ENCODE measurements around the gene SLC35F6. TPM values are rescaled to one million over a fixed set of nuclear protein-coding genes. Genes with fewer than 3 reads are reported as not detected.

The SLC35F6 gene
- total RNA-seq, 1 experiment from 2014 or later: 10.3 TPM

GRCh38 chr2:26764078-26764887, at the start of gene SLC35F6 (continued):
- no peak for TF ChIP-seq ZBTB21 (CRISPR knock-in tag; IDR thresholded peaks at IDR 0.05; ENCODE audit: borderline replicate concordance)
- TF ChIP-seq ZNF263 (CRISPR knock-in tag; IDR thresholded peaks at IDR 0.05; ENCODE audit: low read depth): no peak
- no peak for TF ChIP-seq TCF7 (CRISPR knock-in tag; IDR thresholded peaks at IDR 0.05; ENCODE audit: low read depth)
- TF ChIP-seq ELF4 (CRISPR knock-in tag; IDR thresholded peaks at IDR 0.05; ENCODE audit: low read depth): no peak
- no peak for TF ChIP-seq SOX15 (CRISPR knock-in tag; IDR thresholded peaks at IDR 0.05)
- TF ChIP-seq, protein P1, sequence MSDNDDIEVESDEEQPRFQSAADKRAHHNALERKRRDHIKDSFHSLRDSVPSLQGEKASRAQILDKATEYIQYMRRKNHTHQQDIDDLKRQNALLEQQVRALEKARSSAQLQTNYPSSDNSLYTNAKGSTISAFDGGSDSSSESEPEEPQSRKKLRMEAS (CRISPR knock-in tag; IDR thresholded peaks at IDR 0.05): peak; percentile 64
- no peak for TF ChIP-seq ZSCAN18 (CRISPR knock-in tag; IDR thresholded peaks at IDR 0.05)
- TF ChIP-seq MXD4 (CRISPR knock-in tag; IDR thresholded peaks at IDR 0.05; ENCODE audit: borderline replicate concordance): no peak
- TF ChIP-seq, protein P2, sequence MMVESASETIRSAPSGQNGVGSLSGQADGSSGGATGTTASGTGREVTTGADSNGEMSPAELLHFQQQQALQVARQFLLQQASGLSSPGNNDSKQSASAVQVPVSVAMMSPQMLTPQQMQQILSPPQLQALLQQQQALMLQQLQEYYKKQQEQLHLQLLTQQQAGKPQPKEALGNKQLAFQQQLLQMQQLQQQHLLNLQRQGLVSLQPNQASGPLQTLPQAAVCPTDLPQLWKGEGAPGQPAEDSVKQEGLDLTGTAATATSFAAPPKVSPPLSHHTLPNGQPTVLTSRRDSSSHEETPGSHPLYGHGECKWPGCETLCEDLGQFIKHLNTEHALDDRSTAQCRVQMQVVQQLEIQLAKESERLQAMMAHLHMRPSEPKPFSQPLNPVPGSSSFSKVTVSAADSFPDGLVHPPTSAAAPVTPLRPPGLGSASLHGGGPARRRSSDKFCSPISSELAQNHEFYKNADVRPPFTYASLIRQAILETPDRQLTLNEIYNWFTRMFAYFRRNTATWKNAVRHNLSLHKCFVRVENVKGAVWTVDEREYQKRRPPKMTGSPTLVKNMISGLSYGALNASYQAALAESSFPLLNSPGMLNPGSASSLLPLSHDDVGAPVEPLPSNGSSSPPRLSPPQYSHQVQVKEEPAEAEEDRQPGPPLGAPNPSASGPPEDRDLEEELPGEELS (CRISPR knock-in tag; IDR thresholded peaks at IDR 0.05): no peak
- no peak for TF ChIP-seq ZNF121 (CRISPR knock-in tag; IDR thresholded peaks at IDR 0.05)
- no peak for TF ChIP-seq NR1H2 (CRISPR knock-in tag; IDR thresholded peaks at IDR 0.05)
- no peak for TF ChIP-seq JAZF1 (CRISPR knock-in tag; IDR thresholded peaks at IDR 0.05)
- TF ChIP-seq FOXK1 (CRISPR knock-in tag; IDR thresholded peaks at IDR 0.05): peak; percentile 40; the same call in 1 of the 2 replicates
- 0 out of 2 replicates have a peak, but pooled peaks have one; percentile 58 for TF ChIP-seq ESRRA (CRISPR knock-in tag; IDR thresholded peaks at IDR 0.05; ENCODE audit: borderline replicate concordance)
- no peak for TF ChIP-seq TP53 (CRISPR knock-in tag; IDR thresholded peaks at IDR 0.05)
- TF ChIP-seq NR3C1 (CRISPR knock-in tag; conservative IDR thresholded peaks at IDR 0.05; ENCODE audit: low read depth): no peak
- TF ChIP-seq ZNF219 (CRISPR knock-in tag; IDR thresholded peaks at IDR 0.05; ENCODE audit: borderline replicate concordance): no peak
- no peak for TF ChIP-seq NFE2L1 (CRISPR knock-in tag; IDR thresholded peaks at IDR 0.05)
- TF ChIP-seq, protein P3, sequence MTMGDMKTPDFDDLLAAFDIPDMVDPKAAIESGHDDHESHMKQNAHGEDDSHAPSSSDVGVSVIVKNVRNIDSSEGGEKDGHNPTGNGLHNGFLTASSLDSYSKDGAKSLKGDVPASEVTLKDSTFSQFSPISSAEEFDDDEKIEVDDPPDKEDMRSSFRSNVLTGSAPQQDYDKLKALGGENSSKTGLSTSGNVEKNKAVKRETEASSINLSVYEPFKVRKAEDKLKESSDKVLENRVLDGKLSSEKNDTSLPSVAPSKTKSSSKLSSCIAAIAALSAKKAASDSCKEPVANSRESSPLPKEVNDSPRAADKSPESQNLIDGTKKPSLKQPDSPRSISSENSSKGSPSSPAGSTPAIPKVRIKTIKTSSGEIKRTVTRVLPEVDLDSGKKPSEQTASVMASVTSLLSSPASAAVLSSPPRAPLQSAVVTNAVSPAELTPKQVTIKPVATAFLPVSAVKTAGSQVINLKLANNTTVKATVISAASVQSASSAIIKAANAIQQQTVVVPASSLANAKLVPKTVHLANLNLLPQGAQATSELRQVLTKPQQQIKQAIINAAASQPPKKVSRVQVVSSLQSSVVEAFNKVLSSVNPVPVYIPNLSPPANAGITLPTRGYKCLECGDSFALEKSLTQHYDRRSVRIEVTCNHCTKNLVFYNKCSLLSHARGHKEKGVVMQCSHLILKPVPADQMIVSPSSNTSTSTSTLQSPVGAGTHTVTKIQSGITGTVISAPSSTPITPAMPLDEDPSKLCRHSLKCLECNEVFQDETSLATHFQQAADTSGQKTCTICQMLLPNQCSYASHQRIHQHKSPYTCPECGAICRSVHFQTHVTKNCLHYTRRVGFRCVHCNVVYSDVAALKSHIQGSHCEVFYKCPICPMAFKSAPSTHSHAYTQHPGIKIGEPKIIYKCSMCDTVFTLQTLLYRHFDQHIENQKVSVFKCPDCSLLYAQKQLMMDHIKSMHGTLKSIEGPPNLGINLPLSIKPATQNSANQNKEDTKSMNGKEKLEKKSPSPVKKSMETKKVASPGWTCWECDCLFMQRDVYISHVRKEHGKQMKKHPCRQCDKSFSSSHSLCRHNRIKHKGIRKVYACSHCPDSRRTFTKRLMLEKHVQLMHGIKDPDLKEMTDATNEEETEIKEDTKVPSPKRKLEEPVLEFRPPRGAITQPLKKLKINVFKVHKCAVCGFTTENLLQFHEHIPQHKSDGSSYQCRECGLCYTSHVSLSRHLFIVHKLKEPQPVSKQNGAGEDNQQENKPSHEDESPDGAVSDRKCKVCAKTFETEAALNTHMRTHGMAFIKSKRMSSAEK (CRISPR knock-in tag; IDR thresholded peaks at IDR 0.05; ENCODE audit: borderline replicate concordance): no peak
- TF ChIP-seq KAT7 (CRISPR knock-in tag; IDR thresholded peaks at IDR 0.05; ENCODE audit: borderline replicate concordance): peak; percentile 81; the same call in 1 of the 2 replicates
- TF ChIP-seq, protein P4, sequence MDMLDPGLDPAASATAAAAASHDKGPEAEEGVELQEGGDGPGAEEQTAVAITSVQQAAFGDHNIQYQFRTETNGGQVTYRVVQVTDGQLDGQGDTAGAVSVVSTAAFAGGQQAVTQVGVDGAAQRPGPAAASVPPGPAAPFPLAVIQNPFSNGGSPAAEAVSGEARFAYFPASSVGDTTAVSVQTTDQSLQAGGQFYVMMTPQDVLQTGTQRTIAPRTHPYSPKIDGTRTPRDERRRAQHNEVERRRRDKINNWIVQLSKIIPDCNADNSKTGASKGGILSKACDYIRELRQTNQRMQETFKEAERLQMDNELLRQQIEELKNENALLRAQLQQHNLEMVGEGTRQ (CRISPR knock-in tag; IDR thresholded peaks at IDR 0.05): peak; percentile 98
- no peak for TF ChIP-seq JUN (CRISPR knock-in tag; IDR thresholded peaks at IDR 0.05)
- TF ChIP-seq ZBTB43 (CRISPR knock-in tag; IDR thresholded peaks at IDR 0.05): no peak
- TF ChIP-seq, protein P5, sequence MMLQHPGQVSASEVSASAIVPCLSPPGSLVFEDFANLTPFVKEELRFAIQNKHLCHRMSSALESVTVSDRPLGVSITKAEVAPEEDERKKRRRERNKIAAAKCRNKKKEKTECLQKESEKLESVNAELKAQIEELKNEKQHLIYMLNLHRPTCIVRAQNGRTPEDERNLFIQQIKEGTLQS (CRISPR knock-in tag; conservative IDR thresholded peaks at IDR 0.05): no peak
- TF ChIP-seq RORB (CRISPR knock-in tag; IDR thresholded peaks at IDR 0.05): no peak
- TF ChIP-seq FOXP1 (CRISPR knock-in tag; IDR thresholded peaks at IDR 0.05; ENCODE audit: borderline replicate concordance): 0 out of 2 replicates have a peak, but pooled peaks have one; percentile 59
- TF ChIP-seq IRF2 (CRISPR knock-in tag; IDR thresholded peaks at IDR 0.05; ENCODE audit: borderline replicate concordance, low read depth): no peak
- TF ChIP-seq TEAD1 (CRISPR knock-in tag; IDR thresholded peaks at IDR 0.05): 0 out of 2 replicates have a peak, but pooled peaks have one; percentile 44
- no peak for TF ChIP-seq SMAD4 (CRISPR knock-in tag; IDR thresholded peaks at IDR 0.05)
